Vagina (tissue), 2 donors: ENCODE data around the gene SSX3.
"Not testable (repeated sequence)": the region's sequence is repeated elsewhere in the genome, so short reads cannot be mapped to it uniquely, and the experiment has no call there.

Experiments used
- CTCF ChIP-seq, 3 experiments: fragments of 450-650 bp in 2 of 3; fragments of 200-600 bp in 1 of 3; sonication (generic) in 1 of 3; IDR thresholded peaks; one replicate each; pipeline ENCODE4 v1.5.1; 2017 to 2019; ENCODE audit warnings: antibody characterized with exemption in 3 of 3, mild to moderate bottlenecking in 2 of 3, moderate library complexity in 2 of 3
- POLR2A ChIP-seq, 2 donors: fragments of 450-650 bp; IDR thresholded peaks; one replicate each; pipeline ENCODE4 v1.6.1; 2017; ENCODE audit warnings: antibody characterized with exemption in 2 of 2, mild to moderate bottlenecking in 2 of 2, moderate library complexity in 2 of 2
- POLR2AphosphoS5 ChIP-seq, 2 donors: sonication (generic); formaldehyde crosslinking; IDR thresholded peaks; one replicate each; pipeline ENCODE4 v1.9.0; 2017; ENCODE audit warnings: antibody characterized with exemption in 2 of 2, mild to moderate bottlenecking in 2 of 2, low read depth in 1 of 2; ENCODE audit not compliant: insufficient read depth in 1 of 2

- not testable (repeated sequence) for TF ChIP-seq CTCF (IDR thresholded peaks at IDR 0.05); POLR2AphosphoS5 (IDR thresholded peaks at IDR 0.05; ENCODE audit: insufficient read depth in 1 of 2, low read depth in 1 of 2); POLR2A (IDR thresholded peaks at IDR 0.05)
Observed at GRCh38 chrX:48367717-48368408, 11.4 kb upstream of the SSX3 start.
